WTC11 (cell line): ENCODE measurements around the gene MTUS2.

ENCODE experiments used
- ESRRA ChIP-seq: sonication (generic); formaldehyde crosslinking; IDR thresholded peaks from 2 replicates; pipeline ENCODE4 v1.8.1; 2022; ENCODE audit warnings: mild to moderate bottlenecking, missing genetic modification reagents, borderline replicate concordance
- NFYB ChIP-seq: sonication (generic); formaldehyde crosslinking; conservative IDR thresholded peaks from 2 replicates; pipeline ENCODE4 v1.8.0; 2022; ENCODE audit warnings: low read depth, missing genetic modification reagents
- SP1 ChIP-seq: sonication (generic); formaldehyde crosslinking; conservative IDR thresholded peaks from 2 replicates; pipeline ENCODE4 v1.8.1; 2022; ENCODE audit warnings: missing genetic modification reagents
- TP53 ChIP-seq: sonication (generic); formaldehyde crosslinking; IDR thresholded peaks from 2 replicates; pipeline ENCODE4 v1.8.1; 2023; ENCODE audit warnings: mild to moderate bottlenecking, missing genetic modification reagents
- ZNF423 ChIP-seq: fragments of 250-450 bp; sonication (Bioruptor Pico); IDR thresholded peaks from 2 replicates; pipeline ENCODE4 v2.1.2; 2022; ENCODE audit warnings: mild to moderate bottlenecking, moderate library complexity
- TF ChIP-seq, protein P1 (sequence below): sonication (generic); formaldehyde crosslinking; IDR thresholded peaks from 2 replicates; pipeline ENCODE4 v1.8.1; 2022; ENCODE audit warnings: low read depth, mild to moderate bottlenecking, moderate library complexity, missing genetic modification reagents, borderline replicate concordance
- TF ChIP-seq, protein P2 (sequence below): fragments of 200-600 bp; IDR thresholded peaks from 2 replicates; pipeline ENCODE4 v1.8.0; 2022; ENCODE audit warnings: antibody characterized with exemption
- TF ChIP-seq, protein P3 (sequence below): sonication (generic); formaldehyde crosslinking; IDR thresholded peaks from 2 replicates; pipeline ENCODE4 v1.8.1; 2023; ENCODE audit warnings: mild to moderate bottlenecking, missing genetic modification reagents, moderate library complexity
- TF ChIP-seq, protein P4 (sequence below): sonication (generic); formaldehyde crosslinking; IDR thresholded peaks from 2 replicates; pipeline ENCODE4 v1.8.0; 2023; ENCODE audit warnings: missing genetic modification reagents
- TF ChIP-seq, protein P5 (sequence below): sonication (generic); formaldehyde crosslinking; IDR thresholded peaks from 2 replicates; pipeline ENCODE4 v1.8.0; 2022; ENCODE audit warnings: mild to moderate bottlenecking, missing genetic modification reagents
- TF ChIP-seq, protein P6 (sequence below): sonication (generic); formaldehyde crosslinking; IDR thresholded peaks from 2 replicates; pipeline ENCODE4 v1.8.1; 2022; ENCODE audit warnings: low read depth, missing genetic modification reagents, borderline replicate concordance

DNA sequence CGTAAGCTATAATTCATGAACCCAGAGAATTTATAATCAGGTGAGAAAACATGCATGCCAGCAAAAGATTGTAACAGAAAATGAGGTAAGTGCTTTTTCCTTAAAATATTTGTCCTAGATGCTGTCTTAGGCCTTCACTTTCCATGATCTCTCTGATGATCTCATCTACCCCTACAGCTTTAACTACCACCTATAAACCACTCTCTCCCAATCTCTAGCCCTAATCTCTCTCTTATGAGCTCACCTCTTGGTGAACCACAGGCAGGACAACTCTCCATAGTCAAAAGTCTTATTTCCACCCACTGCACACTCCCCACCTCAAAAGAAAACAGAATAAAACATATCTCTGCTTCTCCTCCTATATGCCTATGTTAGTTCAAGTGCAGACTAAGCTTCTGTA is 638.3 kb downstream of the MTUS2 start:
- TF ChIP-seq, protein P1, sequence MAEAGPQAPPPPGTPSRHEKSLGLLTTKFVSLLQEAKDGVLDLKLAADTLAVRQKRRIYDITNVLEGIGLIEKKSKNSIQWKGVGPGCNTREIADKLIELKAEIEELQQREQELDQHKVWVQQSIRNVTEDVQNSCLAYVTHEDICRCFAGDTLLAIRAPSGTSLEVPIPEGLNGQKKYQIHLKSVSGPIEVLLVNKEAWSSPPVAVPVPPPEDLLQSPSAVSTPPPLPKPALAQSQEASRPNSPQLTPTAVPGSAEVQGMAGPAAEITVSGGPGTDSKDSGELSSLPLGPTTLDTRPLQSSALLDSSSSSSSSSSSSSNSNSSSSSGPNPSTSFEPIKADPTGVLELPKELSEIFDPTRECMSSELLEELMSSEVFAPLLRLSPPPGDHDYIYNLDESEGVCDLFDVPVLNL (CRISPR knock-in tag) = no peak
- TF ChIP-seq, protein P2, sequence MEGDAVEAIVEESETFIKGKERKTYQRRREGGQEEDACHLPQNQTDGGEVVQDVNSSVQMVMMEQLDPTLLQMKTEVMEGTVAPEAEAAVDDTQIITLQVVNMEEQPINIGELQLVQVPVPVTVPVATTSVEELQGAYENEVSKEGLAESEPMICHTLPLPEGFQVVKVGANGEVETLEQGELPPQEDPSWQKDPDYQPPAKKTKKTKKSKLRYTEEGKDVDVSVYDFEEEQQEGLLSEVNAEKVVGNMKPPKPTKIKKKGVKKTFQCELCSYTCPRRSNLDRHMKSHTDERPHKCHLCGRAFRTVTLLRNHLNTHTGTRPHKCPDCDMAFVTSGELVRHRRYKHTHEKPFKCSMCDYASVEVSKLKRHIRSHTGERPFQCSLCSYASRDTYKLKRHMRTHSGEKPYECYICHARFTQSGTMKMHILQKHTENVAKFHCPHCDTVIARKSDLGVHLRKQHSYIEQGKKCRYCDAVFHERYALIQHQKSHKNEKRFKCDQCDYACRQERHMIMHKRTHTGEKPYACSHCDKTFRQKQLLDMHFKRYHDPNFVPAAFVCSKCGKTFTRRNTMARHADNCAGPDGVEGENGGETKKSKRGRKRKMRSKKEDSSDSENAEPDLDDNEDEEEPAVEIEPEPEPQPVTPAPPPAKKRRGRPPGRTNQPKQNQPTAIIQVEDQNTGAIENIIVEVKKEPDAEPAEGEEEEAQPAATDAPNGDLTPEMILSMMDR = no peak
- TF ChIP-seq, protein P3, sequence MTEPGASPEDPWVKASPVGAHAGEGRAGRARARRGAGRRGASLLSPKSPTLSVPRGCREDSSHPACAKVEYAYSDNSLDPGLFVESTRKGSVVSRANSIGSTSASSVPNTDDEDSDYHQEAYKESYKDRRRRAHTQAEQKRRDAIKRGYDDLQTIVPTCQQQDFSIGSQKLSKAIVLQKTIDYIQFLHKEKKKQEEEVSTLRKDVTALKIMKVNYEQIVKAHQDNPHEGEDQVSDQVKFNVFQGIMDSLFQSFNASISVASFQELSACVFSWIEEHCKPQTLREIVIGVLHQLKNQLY = no peak
- TF ChIP-seq, protein P4, sequence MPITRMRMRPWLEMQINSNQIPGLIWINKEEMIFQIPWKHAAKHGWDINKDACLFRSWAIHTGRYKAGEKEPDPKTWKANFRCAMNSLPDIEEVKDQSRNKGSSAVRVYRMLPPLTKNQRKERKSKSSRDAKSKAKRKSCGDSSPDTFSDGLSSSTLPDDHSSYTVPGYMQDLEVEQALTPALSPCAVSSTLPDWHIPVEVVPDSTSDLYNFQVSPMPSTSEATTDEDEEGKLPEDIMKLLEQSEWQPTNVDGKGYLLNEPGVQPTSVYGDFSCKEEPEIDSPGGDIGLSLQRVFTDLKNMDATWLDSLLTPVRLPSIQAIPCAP (CRISPR knock-in tag) = no peak
- no peak for TF ChIP-seq TP53 (CRISPR knock-in tag)
- TF ChIP-seq, protein P5, sequence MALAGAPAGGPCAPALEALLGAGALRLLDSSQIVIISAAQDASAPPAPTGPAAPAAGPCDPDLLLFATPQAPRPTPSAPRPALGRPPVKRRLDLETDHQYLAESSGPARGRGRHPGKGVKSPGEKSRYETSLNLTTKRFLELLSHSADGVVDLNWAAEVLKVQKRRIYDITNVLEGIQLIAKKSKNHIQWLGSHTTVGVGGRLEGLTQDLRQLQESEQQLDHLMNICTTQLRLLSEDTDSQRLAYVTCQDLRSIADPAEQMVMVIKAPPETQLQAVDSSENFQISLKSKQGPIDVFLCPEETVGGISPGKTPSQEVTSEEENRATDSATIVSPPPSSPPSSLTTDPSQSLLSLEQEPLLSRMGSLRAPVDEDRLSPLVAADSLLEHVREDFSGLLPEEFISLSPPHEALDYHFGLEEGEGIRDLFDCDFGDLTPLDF (CRISPR knock-in tag) = no peak
- TF ChIP-seq, protein P6, sequence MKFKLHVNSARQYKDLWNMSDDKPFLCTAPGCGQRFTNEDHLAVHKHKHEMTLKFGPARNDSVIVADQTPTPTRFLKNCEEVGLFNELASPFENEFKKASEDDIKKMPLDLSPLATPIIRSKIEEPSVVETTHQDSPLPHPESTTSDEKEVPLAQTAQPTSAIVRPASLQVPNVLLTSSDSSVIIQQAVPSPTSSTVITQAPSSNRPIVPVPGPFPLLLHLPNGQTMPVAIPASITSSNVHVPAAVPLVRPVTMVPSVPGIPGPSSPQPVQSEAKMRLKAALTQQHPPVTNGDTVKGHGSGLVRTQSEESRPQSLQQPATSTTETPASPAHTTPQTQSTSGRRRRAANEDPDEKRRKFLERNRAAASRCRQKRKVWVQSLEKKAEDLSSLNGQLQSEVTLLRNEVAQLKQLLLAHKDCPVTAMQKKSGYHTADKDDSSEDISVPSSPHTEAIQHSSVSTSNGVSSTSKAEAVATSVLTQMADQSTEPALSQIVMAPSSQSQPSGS (CRISPR knock-in tag) = no peak
- no peak for TF ChIP-seq SP1 (CRISPR knock-in tag)
- no peak for TF ChIP-seq ESRRA (CRISPR knock-in tag)
- TF ChIP-seq NFYB (CRISPR knock-in tag) = no peak
- TF ChIP-seq ZNF423 (CRISPR knock-in tag) = no peak
